ENCODE measurements around the gene ACOX3.

DNA sequence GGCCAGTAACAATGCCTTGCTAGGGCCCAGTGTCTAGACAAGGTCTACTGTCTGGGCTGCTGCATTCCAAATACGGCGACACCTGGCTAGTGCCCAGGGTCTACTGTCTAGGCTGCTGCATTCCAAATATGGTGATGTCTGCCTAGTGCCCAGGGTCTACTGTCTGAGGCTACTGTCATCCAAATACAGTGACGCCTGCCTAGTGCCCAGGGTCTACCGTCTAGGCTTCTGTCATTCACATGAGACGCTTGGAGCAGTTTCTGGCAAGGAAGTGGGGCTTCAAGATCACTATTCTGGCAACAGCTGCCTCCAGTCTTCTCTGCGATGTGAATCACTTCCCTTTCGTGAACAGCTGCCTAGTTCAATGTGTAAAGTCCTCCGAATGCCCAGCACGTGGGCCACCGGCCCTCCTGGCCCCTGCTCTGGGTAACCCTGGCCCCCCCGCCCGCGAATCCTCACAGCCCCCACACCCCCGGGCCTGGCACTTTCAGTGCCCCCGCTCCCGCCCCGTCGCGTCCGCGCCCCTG is 12.7 kb downstream of the ACOX3 start:
- no peak for TF ChIP-seq POLR2A (IDR thresholded peaks at IDR 0.05)
- TF ChIP-seq, protein P1, sequence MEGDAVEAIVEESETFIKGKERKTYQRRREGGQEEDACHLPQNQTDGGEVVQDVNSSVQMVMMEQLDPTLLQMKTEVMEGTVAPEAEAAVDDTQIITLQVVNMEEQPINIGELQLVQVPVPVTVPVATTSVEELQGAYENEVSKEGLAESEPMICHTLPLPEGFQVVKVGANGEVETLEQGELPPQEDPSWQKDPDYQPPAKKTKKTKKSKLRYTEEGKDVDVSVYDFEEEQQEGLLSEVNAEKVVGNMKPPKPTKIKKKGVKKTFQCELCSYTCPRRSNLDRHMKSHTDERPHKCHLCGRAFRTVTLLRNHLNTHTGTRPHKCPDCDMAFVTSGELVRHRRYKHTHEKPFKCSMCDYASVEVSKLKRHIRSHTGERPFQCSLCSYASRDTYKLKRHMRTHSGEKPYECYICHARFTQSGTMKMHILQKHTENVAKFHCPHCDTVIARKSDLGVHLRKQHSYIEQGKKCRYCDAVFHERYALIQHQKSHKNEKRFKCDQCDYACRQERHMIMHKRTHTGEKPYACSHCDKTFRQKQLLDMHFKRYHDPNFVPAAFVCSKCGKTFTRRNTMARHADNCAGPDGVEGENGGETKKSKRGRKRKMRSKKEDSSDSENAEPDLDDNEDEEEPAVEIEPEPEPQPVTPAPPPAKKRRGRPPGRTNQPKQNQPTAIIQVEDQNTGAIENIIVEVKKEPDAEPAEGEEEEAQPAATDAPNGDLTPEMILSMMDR (IDR thresholded peaks at IDR 0.05), result no peak
